ENCODE results near the gene ELAPOR2.

ELAPOR2 gene

GRCh38 chr7:87092568-87093091 is 33.2 kb upstream of the ELAPOR2 start:
- Histone ChIP-seq H3K36me3 (replicated peaks in 1 of 2; ENCODE audit: control insufficient read depth in 2 of 2, insufficient read depth in 2 of 2, low read length in 2 of 2) (no peaks in the 10 kb centered on the region), H4K8ac (ENCODE audit: low read depth, low read length) (no peak overlapping the region), H2BK12ac (ENCODE audit: low read length) (no peak overlapping the region), H2BK120ac (ENCODE audit: low read depth, low read length) (no peak overlapping the region), H3K18ac (ENCODE audit: low read length) (no peak overlapping the region), H3K79me1 (ENCODE audit: low read depth, low read length) (no peaks in the 10 kb centered on the region), H4K91ac (ENCODE audit: low read depth, low read length, poor library complexity) (no peak overlapping the region), H3K9ac (ENCODE audit: low read depth, low read length, poor library complexity) (no peak overlapping the region), H3K27me3 (ENCODE audit: control insufficient read depth in 3 of 3, insufficient read depth in 3 of 3, low read depth in 1 of 3, low read length in 3 of 3) (no peaks in the 10 kb centered on the region), H3K27ac (replicated peaks; ENCODE audit: low read length) (no peak overlapping the region), H2AFZ (ENCODE audit: low read length) (no peak overlapping the region), H2BK15ac (ENCODE audit: low read length) (no peak overlapping the region), H3K9me3 (replicated peaks in 1 of 2; ENCODE audit: control insufficient read depth in 2 of 2, insufficient read depth in 1 of 2, low read depth in 1 of 2, low read length in 2 of 2) (no peaks in the 10 kb centered on the region), H3K4me3 (ENCODE audit: low read length in 2 of 2) (no peak overlapping the region), H3K4me1 (ENCODE audit: control insufficient read depth in 2 of 2, insufficient read depth in 1 of 2, low read depth in 1 of 2, low read length in 2 of 2) (no peaks in the 10 kb centered on the region), H3K23ac (ENCODE audit: low read depth, low read length, poor library complexity) (no peak overlapping the region), H3K4ac (ENCODE audit: low read length) (no peak overlapping the region), H3K14ac (ENCODE audit: low read length) (no peak overlapping the region), H3K4me2 (ENCODE audit: insufficient read depth, low read length, poor library complexity, severe bottlenecking) (no peak overlapping the region), H2BK5ac (ENCODE audit: low read length) (no peak overlapping the region), H2AK5ac (ENCODE audit: low read depth, low read length) (no peak overlapping the region)
- DNase-seq (ENCODE audit: low spot score), result no peak
- no CpG with 5 or more reads among the region's 2 CpGs for WGBS, 2 donors (ENCODE audit: extremely low coverage in 2 of 2, insufficient read length in 2 of 2, insufficient replicate concordance in 1 of 2)

GRCh38 chr7:87091487-87092066 is 32.1 kb upstream of the ELAPOR2 start:
- Histone ChIP-seq H3K27ac (replicated peaks; ENCODE audit: low read length) (no peak overlapping the region), H3K9me3 (replicated peaks in 1 of 2; ENCODE audit: control insufficient read depth in 2 of 2, insufficient read depth in 1 of 2, low read depth in 1 of 2, low read length in 2 of 2) (no peaks in the 10 kb centered on the region), H4K8ac (ENCODE audit: low read depth, low read length) (no peak overlapping the region), H2BK15ac (ENCODE audit: low read length) (no peak overlapping the region), H3K79me1 (ENCODE audit: low read depth, low read length) (no peaks in the 10 kb centered on the region), H3K4me2 (ENCODE audit: insufficient read depth, low read length, poor library complexity, severe bottlenecking) (no peak overlapping the region), H2BK5ac (ENCODE audit: low read length) (no peak overlapping the region), H3K27me3 (ENCODE audit: control insufficient read depth in 3 of 3, insufficient read depth in 3 of 3, low read depth in 1 of 3, low read length in 3 of 3) (no peaks in the 10 kb centered on the region), H4K91ac (ENCODE audit: low read depth, low read length, poor library complexity) (no peak overlapping the region), H3K4ac (ENCODE audit: low read length) (no peak overlapping the region), H3K9ac (ENCODE audit: low read depth, low read length, poor library complexity) (no peak overlapping the region), H2AFZ (ENCODE audit: low read length) (no peak overlapping the region), H3K18ac (ENCODE audit: low read length) (no peak overlapping the region), H3K4me3 (ENCODE audit: low read length in 2 of 2) (no peak overlapping the region), H3K14ac (ENCODE audit: low read length) (no peak overlapping the region), H3K36me3 (replicated peaks in 1 of 2; ENCODE audit: control insufficient read depth in 2 of 2, insufficient read depth in 2 of 2, low read length in 2 of 2) (no peaks in the 10 kb centered on the region), H2BK12ac (ENCODE audit: low read length) (no peak overlapping the region), H3K23ac (ENCODE audit: low read depth, low read length, poor library complexity) (no peak overlapping the region), H2AK5ac (ENCODE audit: low read depth, low read length) (no peak overlapping the region), H3K4me1 (ENCODE audit: control insufficient read depth in 2 of 2, insufficient read depth in 1 of 2, low read depth in 1 of 2, low read length in 2 of 2) (no peaks in the 10 kb centered on the region), H2BK120ac (ENCODE audit: low read depth, low read length) (no peak overlapping the region)
- WGBS, 2 donors (ENCODE audit: extremely low coverage in 2 of 2, insufficient read length in 2 of 2, insufficient replicate concordance in 1 of 2), result no CpG with 5 or more reads among the region's 1 CpG
- DNase-seq (ENCODE audit: low spot score), result no peak

- no peaks in the 10 kb centered on the region for H3K27me3 ChIP-seq (ENCODE audit: control insufficient read depth in 3 of 3, insufficient read depth in 3 of 3, low read depth in 1 of 3, low read length in 3 of 3)
- H3K14ac ChIP-seq (ENCODE audit: low read length), result no peak overlapping the region
- no peak overlapping the region for H3K18ac ChIP-seq (ENCODE audit: low read length)
- no peak overlapping the region for H4K8ac ChIP-seq (ENCODE audit: low read depth, low read length)
- H3K4ac ChIP-seq (ENCODE audit: low read length), result no peak overlapping the region
- no peaks in the 10 kb centered on the region for H3K4me1 ChIP-seq (ENCODE audit: control insufficient read depth in 2 of 2, insufficient read depth in 1 of 2, low read depth in 1 of 2, low read length in 2 of 2)
- no peak overlapping the region for H3K23ac ChIP-seq (ENCODE audit: low read depth, low read length, poor library complexity)
- H3K36me3 ChIP-seq (replicated peaks in 1 of 2; ENCODE audit: control insufficient read depth in 2 of 2, insufficient read depth in 2 of 2, low read length in 2 of 2), result no peaks in the 10 kb centered on the region
- no peak overlapping the region for H3K4me3 ChIP-seq (ENCODE audit: low read length in 2 of 2)
- H2BK5ac ChIP-seq (ENCODE audit: low read length), result no peak overlapping the region
- no peak for DNase-seq (ENCODE audit: low spot score)
- H2AK5ac ChIP-seq (ENCODE audit: low read depth, low read length), result no peak overlapping the region
- no peak overlapping the region for H2AFZ ChIP-seq (ENCODE audit: low read length)
- no peak overlapping the region for H3K4me2 ChIP-seq (ENCODE audit: insufficient read depth, low read length, poor library complexity, severe bottlenecking)
- H3K79me1 ChIP-seq (ENCODE audit: low read depth, low read length), result no peaks in the 10 kb centered on the region
- no CpG with 5 or more reads among the region's 5 CpGs for WGBS, 2 donors (ENCODE audit: extremely low coverage in 2 of 2, insufficient read length in 2 of 2, insufficient replicate concordance in 1 of 2)
- no peak overlapping the region for H3K27ac ChIP-seq (replicated peaks; ENCODE audit: low read length)
- H3K9ac ChIP-seq (ENCODE audit: low read depth, low read length, poor library complexity), result no peak overlapping the region
- no peaks in the 10 kb centered on the region for H3K9me3 ChIP-seq (replicated peaks in 1 of 2; ENCODE audit: control insufficient read depth in 2 of 2, insufficient read depth in 1 of 2, low read depth in 1 of 2, low read length in 2 of 2)
- no peak overlapping the region for H2BK120ac ChIP-seq (ENCODE audit: low read depth, low read length)
- H2BK12ac ChIP-seq (ENCODE audit: low read length), result no peak overlapping the region
- no peak overlapping the region for H4K91ac ChIP-seq (ENCODE audit: low read depth, low read length, poor library complexity)
- H2BK15ac ChIP-seq (ENCODE audit: low read length), result no peak overlapping the region
Measured at GRCh38 chr7:87083865-87084519, 24.5 kb upstream of the ELAPOR2 start.

- H2BK120ac ChIP-seq (ENCODE audit: low read depth, low read length), result no peak overlapping the region
- no peaks in the 10 kb centered on the region for H3K4me1 ChIP-seq (ENCODE audit: control insufficient read depth in 2 of 2, insufficient read depth in 1 of 2, low read depth in 1 of 2, low read length in 2 of 2)
- no peak overlapping the region for H3K14ac ChIP-seq (ENCODE audit: low read length)
- H3K18ac ChIP-seq (ENCODE audit: low read length), result no peak overlapping the region
- H3K23ac ChIP-seq (ENCODE audit: low read depth, low read length, poor library complexity), result no peak overlapping the region
- no peak overlapping the region for H3K9ac ChIP-seq (ENCODE audit: low read depth, low read length, poor library complexity)
- no peak for DNase-seq (ENCODE audit: low spot score)
- H2BK12ac ChIP-seq (ENCODE audit: low read length), result no peak overlapping the region
- no peak overlapping the region for H3K4me2 ChIP-seq (ENCODE audit: insufficient read depth, low read length, poor library complexity, severe bottlenecking)
- H3K9me3 ChIP-seq (replicated peaks in 1 of 2; ENCODE audit: control insufficient read depth in 2 of 2, insufficient read depth in 1 of 2, low read depth in 1 of 2, low read length in 2 of 2), result no peaks in the 10 kb centered on the region
- H3K27me3 ChIP-seq (ENCODE audit: control insufficient read depth in 3 of 3, insufficient read depth in 3 of 3, low read depth in 1 of 3, low read length in 3 of 3), result no peaks in the 10 kb centered on the region
- no peak overlapping the region for H3K27ac ChIP-seq (replicated peaks; ENCODE audit: low read length)
- H2AK5ac ChIP-seq (ENCODE audit: low read depth, low read length), result no peak overlapping the region
- H4K91ac ChIP-seq (ENCODE audit: low read depth, low read length, poor library complexity), result no peak overlapping the region
- no peak overlapping the region for H4K8ac ChIP-seq (ENCODE audit: low read depth, low read length)
- H2BK15ac ChIP-seq (ENCODE audit: low read length), result no peak overlapping the region
- H3K36me3 ChIP-seq (replicated peaks in 1 of 2; ENCODE audit: control insufficient read depth in 2 of 2, insufficient read depth in 2 of 2, low read length in 2 of 2), result no peaks in the 10 kb centered on the region
- no CpG with 5 or more reads among the region's 5 CpGs for WGBS, 2 donors (ENCODE audit: extremely low coverage in 2 of 2, insufficient read length in 2 of 2, insufficient replicate concordance in 1 of 2)
- no peak overlapping the region for H2AFZ ChIP-seq (ENCODE audit: low read length)
- H2BK5ac ChIP-seq (ENCODE audit: low read length), result no peak overlapping the region
- H3K4ac ChIP-seq (ENCODE audit: low read length), result no peak overlapping the region
- H3K79me1 ChIP-seq (ENCODE audit: low read depth, low read length), result no peaks in the 10 kb centered on the region
- no peak overlapping the region for H3K4me3 ChIP-seq (ENCODE audit: low read length in 2 of 2)
Measured at GRCh38 chr7:87082675-87083074, 23.2 kb upstream of the ELAPOR2 start.

Data from neuronal stem cell (in vitro differentiated cells).